Liver (tissue), 9 donors: ENCODE data around the gene PPAN. TPM values are rescaled to one million over a fixed set of nuclear protein-coding genes. Genes with fewer than 3 reads are reported as not detected.

ENCODE experiments used
- DNase-seq: peaks from one replicate; pipeline ENCODE4 v3.0.0-alpha.2; 2017; ENCODE audit warnings: low spot score
- H3K27ac ChIP-seq, 2 donors: one replicate each; pipeline ENCODE4 v1.7.0; 2013; ENCODE audit warnings: inconsistent platforms in 2 of 2, low read length in 2 of 2, control low read depth in 1 of 2, low read depth in 1 of 2, mild to moderate bottlenecking in 1 of 2
- H3K27me3 ChIP-seq, 4 donors: one replicate each; pipeline versions ENCODE4 v1.6.1 to v1.7.0; 2013; ENCODE audit warnings: low read length in 3 of 4, inconsistent platforms in 1 of 4, mild to moderate bottlenecking in 1 of 4, moderate library complexity in 1 of 4; ENCODE audit not compliant: control insufficient read depth in 4 of 4, insufficient read depth in 4 of 4
- H3K36me3 ChIP-seq, 4 donors: one replicate each; pipeline versions ENCODE4 v1.6.1 to v1.7.0; 2013; ENCODE audit warnings: low read length in 3 of 4, mild to moderate bottlenecking in 3 of 4, low read depth in 1 of 4, moderate library complexity in 1 of 4; ENCODE audit not compliant: control insufficient read depth in 4 of 4, insufficient read depth in 3 of 4
- H3K4me1 ChIP-seq, 4 donors: one replicate each; pipeline versions ENCODE4 v1.6.1 to v1.7.0; 2013; ENCODE audit warnings: low read length in 3 of 4, mild to moderate bottlenecking in 3 of 4, moderate library complexity in 1 of 4; ENCODE audit not compliant: control insufficient read depth in 4 of 4, insufficient read depth in 4 of 4
- H3K4me3 ChIP-seq, 3 donors: one replicate each; pipeline versions ENCODE4 v1.6.1 to v1.7.0; 2013; ENCODE audit warnings: low read length in 3 of 3, control low read depth in 1 of 3, low read depth in 1 of 3, mild to moderate bottlenecking in 1 of 3
- H3K9ac ChIP-seq, 2 donors: one replicate each; pipeline ENCODE4 v1.7.0; 2013; ENCODE audit warnings: low read length in 2 of 2, mild to moderate bottlenecking in 2 of 2, moderate library complexity in 2 of 2, control low read depth in 1 of 2, low read depth in 1 of 2
- H3K9me3 ChIP-seq, 4 donors: one replicate each; pipeline versions ENCODE4 v1.6.1 to v1.7.0; 2013; ENCODE audit warnings: low read length in 3 of 4; ENCODE audit not compliant: control insufficient read depth in 4 of 4
- EGR1 ChIP-seq, 2 donors: IDR thresholded peaks; 2 replicates each; pipeline ENCODE4 v1.6.1; 2016 to 2018; ENCODE audit warnings: antibody characterized with exemption in 2 of 2, low read depth in 2 of 2
- FOXA1 ChIP-seq: IDR thresholded peaks from 2 replicates; pipeline ENCODE4 v1.6.1; 2016; ENCODE audit warnings: antibody characterized with exemption
- GABPA ChIP-seq, 2 donors: IDR thresholded peaks in 1 of 2; conservative IDR thresholded peaks in 1 of 2; 2 replicates each; pipeline ENCODE4 v1.6.1; 2016; ENCODE audit warnings: antibody characterized with exemption in 2 of 2, mild to moderate bottlenecking in 1 of 2, moderate library complexity in 1 of 2
- HNF4G ChIP-seq: IDR thresholded peaks from 2 replicates; pipeline ENCODE4 v1.6.1; 2016; ENCODE audit warnings: antibody characterized with exemption
- JUND ChIP-seq, 2 donors: IDR thresholded peaks; 2 replicates each; pipeline ENCODE4 v1.6.1; 2016; ENCODE audit warnings: antibody characterized with exemption in 2 of 2
- NR2F2 ChIP-seq: IDR thresholded peaks from 2 replicates; pipeline ENCODE4 v1.6.1; 2016; ENCODE audit warnings: antibody characterized with exemption
- RXRA ChIP-seq, 2 donors: IDR thresholded peaks; 2 replicates each; pipeline ENCODE4 v1.6.1; 2017 to 2018; ENCODE audit warnings: antibody characterized with exemption in 2 of 2, mild to moderate bottlenecking in 1 of 2
- SP1 ChIP-seq: IDR thresholded peaks from 2 replicates; pipeline ENCODE4 v1.6.1; 2018; ENCODE audit warnings: antibody characterized with exemption, mild to moderate bottlenecking
- TAF1 ChIP-seq: conservative IDR thresholded peaks from 2 replicates; pipeline ENCODE4 v1.6.1; 2016; ENCODE audit warnings: antibody characterized with exemption, mild to moderate bottlenecking
- YY1 ChIP-seq: IDR thresholded peaks from 2 replicates; pipeline ENCODE4 v1.6.1; 2016; ENCODE audit warnings: antibody characterized with exemption, mild to moderate bottlenecking
- WGBS: extraction: QIAGEN DNeasy Blood & Tissue Kit; methylation state at CpG from one replicate; pipeline ENCODE4 v1.1.7; 2013; 5-methylcytosine and 5-hydroxymethylcytosine counted together
- polyA plus RNA-seq, 2 donors: library from polyadenylated mRNA; stranded (reverse) in 1 of 2; unstranded in 1 of 2; fragments of 200-250 nt in 1 of 2; fragments of >200 nt in 1 of 2; fragmentation: Nextera tagmentation in 1 of 2; extraction: Ambion mirVana in 1 of 2; gene quantifications; one replicate each; pipeline versions ENCODE4 v1.2.1 to v1.2.3, GENCODE V29; 2013 to 2015
- total RNA-seq, 2 donors: library from RNA; depleted of rRNA; stranded (reverse); fragments of >200 nt; gene quantifications; one replicate each; pipeline ENCODE4 v1.2.3, GENCODE V29; 2014
- TF ChIP-seq, protein P1 (sequence below): IDR thresholded peaks from 2 replicates; pipeline ENCODE4 v1.6.1; 2016; ENCODE audit warnings: antibody characterized with exemption
- TF ChIP-seq, protein P2 (sequence below): IDR thresholded peaks from 2 replicates; pipeline ENCODE4 v1.6.1; 2016; ENCODE audit warnings: antibody characterized with exemption, mild to moderate bottlenecking
- TF ChIP-seq, protein P3 (sequence below): IDR thresholded peaks from 2 replicates; pipeline ENCODE4 v1.6.1; 2016; ENCODE audit warnings: antibody characterized with exemption
- TF ChIP-seq, protein P4 (sequence below): fragments of 150-350 bp; IDR thresholded peaks from 2 replicates; pipeline ENCODE4 v1.5.1; 2017; ENCODE audit warnings: improper control_type of control experiment, low read depth, low read length; ENCODE audit not compliant: missing input control
- donor health status: healthy.
- donor health status: healthy.
- donor health status: healthy.
- donor health status: healthy.
- donor health status: healthy.

The PPAN gene
- total and polyA plus RNA-seq, 4 donors, result 10.1 to 20.7 (median 14.2) TPM

DNA sequence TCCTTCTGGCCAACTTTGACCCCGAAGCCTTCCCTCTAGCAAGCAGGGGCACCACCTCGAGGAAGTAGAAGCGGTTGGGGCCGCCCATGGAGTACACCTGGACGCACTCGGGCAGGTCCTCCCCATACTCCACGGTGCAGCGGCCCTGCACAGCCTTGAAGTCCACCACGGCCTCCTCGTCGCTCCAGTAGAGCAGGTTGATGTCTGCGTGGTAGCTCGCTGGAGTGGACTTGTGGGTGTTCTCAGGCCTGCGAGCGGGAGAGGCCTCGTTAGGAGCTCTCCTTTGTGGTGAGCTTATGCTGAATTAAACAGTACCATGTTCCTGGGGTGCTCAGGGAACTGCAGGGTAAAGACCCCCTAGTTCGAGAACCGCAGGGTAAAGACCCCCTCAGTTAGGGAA lies 35.8 kb downstream of the PPAN start:
- WGBS, result 98% methylated on average over 18 of the region's 18 CpGs
- H3K27ac ChIP-seq, result no peak overlapping the region
- TF ChIP-seq TAF1, result no peak
- TF ChIP-seq FOXA1, result no peak
- TF ChIP-seq RXRA (IDR thresholded peaks at IDR 0.05), result no peak
- TF ChIP-seq YY1, result no peak
- TF ChIP-seq, protein P1, sequence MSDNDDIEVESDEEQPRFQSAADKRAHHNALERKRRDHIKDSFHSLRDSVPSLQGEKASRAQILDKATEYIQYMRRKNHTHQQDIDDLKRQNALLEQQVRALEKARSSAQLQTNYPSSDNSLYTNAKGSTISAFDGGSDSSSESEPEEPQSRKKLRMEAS, result no peak
- TF ChIP-seq SP1, result no peak
- no peak for TF ChIP-seq EGR1 (IDR thresholded peaks at IDR 0.05; ENCODE audit: low read depth in 2 of 2)

DNA sequence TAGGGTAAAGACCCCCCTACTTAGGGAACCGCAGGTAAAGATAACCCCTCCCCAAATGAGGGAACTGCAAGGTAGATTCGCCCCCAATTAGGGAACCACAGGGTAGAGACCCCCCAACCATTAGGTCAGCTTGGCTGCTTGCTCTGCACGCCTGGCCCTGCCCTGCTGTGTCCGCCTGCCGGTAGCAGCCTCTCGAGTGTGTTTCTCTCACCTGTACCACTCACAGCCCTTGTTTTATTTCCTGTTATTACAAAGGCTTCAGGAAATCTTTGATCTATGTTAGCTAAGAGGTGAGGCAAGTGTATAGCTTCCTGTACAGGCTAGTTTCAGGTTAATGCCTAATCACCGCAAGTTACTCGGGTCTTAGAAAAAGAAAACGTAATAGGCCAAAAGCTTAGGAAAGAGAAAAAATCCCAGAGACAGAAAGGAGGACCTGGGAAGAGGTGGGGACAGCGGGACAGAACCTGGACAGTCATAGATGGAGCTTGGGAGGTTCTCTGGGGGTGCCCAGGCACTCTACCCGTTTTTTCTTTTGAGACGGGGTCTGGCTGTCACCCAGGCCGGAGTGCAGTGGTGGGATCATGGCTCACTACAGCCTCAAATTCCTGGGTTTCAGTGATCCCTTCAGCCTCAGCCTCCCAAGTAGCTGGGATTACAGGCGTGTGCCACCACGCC lies 36.7 kb downstream of the PPAN start:
- TF ChIP-seq NR2F2, result no peak
- no peak for TF ChIP-seq RXRA (IDR thresholded peaks at IDR 0.05)
- TF ChIP-seq TAF1, result no peak
- TF ChIP-seq, protein P2, sequence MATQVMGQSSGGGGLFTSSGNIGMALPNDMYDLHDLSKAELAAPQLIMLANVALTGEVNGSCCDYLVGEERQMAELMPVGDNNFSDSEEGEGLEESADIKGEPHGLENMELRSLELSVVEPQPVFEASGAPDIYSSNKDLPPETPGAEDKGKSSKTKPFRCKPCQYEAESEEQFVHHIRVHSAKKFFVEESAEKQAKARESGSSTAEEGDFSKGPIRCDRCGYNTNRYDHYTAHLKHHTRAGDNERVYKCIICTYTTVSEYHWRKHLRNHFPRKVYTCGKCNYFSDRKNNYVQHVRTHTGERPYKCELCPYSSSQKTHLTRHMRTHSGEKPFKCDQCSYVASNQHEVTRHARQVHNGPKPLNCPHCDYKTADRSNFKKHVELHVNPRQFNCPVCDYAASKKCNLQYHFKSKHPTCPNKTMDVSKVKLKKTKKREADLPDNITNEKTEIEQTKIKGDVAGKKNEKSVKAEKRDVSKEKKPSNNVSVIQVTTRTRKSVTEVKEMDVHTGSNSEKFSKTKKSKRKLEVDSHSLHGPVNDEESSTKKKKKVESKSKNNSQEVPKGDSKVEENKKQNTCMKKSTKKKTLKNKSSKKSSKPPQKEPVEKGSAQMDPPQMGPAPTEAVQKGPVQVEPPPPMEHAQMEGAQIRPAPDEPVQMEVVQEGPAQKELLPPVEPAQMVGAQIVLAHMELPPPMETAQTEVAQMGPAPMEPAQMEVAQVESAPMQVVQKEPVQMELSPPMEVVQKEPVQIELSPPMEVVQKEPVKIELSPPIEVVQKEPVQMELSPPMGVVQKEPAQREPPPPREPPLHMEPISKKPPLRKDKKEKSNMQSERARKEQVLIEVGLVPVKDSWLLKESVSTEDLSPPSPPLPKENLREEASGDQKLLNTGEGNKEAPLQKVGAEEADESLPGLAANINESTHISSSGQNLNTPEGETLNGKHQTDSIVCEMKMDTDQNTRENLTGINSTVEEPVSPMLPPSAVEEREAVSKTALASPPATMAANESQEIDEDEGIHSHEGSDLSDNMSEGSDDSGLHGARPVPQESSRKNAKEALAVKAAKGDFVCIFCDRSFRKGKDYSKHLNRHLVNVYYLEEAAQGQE, result no peak
- TF ChIP-seq, protein P3, sequence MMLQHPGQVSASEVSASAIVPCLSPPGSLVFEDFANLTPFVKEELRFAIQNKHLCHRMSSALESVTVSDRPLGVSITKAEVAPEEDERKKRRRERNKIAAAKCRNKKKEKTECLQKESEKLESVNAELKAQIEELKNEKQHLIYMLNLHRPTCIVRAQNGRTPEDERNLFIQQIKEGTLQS, result no peak
- TF ChIP-seq, protein P4, sequence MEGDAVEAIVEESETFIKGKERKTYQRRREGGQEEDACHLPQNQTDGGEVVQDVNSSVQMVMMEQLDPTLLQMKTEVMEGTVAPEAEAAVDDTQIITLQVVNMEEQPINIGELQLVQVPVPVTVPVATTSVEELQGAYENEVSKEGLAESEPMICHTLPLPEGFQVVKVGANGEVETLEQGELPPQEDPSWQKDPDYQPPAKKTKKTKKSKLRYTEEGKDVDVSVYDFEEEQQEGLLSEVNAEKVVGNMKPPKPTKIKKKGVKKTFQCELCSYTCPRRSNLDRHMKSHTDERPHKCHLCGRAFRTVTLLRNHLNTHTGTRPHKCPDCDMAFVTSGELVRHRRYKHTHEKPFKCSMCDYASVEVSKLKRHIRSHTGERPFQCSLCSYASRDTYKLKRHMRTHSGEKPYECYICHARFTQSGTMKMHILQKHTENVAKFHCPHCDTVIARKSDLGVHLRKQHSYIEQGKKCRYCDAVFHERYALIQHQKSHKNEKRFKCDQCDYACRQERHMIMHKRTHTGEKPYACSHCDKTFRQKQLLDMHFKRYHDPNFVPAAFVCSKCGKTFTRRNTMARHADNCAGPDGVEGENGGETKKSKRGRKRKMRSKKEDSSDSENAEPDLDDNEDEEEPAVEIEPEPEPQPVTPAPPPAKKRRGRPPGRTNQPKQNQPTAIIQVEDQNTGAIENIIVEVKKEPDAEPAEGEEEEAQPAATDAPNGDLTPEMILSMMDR, result no peak
- no peak for TF ChIP-seq GABPA (IDR thresholded peaks at IDR 0.05 in 1 of 2, conservative IDR thresholded peaks at IDR 0.05 in 1 of 2)
- TF ChIP-seq HNF4G, result no peak
- no peak for TF ChIP-seq SP1
- TF ChIP-seq, protein P1, result no peak
- no peak for TF ChIP-seq JUND (IDR thresholded peaks at IDR 0.05)
- H3K4me1 ChIP-seq, result no peaks in the 10 kb centered on the region
- no peaks in the 10 kb centered on the region for H3K27me3 ChIP-seq
- H3K36me3 ChIP-seq, result peaks cover 11 to 81% (median 41%) of the 10 kb centered on the region in 4 donors
- no peak overlapping the region for H3K4me3 ChIP-seq
- H3K9me3 ChIP-seq, result no peaks in the 10 kb centered on the region
- no peak for DNase-seq
- no peak overlapping the region for H3K9ac ChIP-seq
- 86% methylated on average over 15 of the region's 15 CpGs for WGBS
- H3K27ac ChIP-seq, result peak overlapping the region in 1 of 2 donors; percentile 14

More for the DNA sequence above, 35.8 kb downstream of the PPAN start:
- no peaks in the 10 kb centered on the region for H3K9me3 ChIP-seq
- no peak for DNase-seq
- H3K4me1 ChIP-seq, result no peaks in the 10 kb centered on the region
- H3K27me3 ChIP-seq, result no peaks in the 10 kb centered on the region
- H3K4me3 ChIP-seq, result no peak overlapping the region
- H3K36me3 ChIP-seq, result peaks cover 20 to 88% (median 49%) of the 10 kb centered on the region in 4 donors
- H3K9ac ChIP-seq, result no peak overlapping the region
